HepG2 (cell line): ENCODE measurements around the gene NAXD. TPM values are rescaled to one million over a fixed set of nuclear protein-coding genes. Genes with fewer than 3 reads are reported as not detected.

Source experiments
- ATAC-seq: fragments of 200-7000 bp; cut with Tn5 transposase; 3 replicates; pipeline ENCODE4 v1.9.1; 2020; ENCODE audit warnings: mild to moderate bottlenecking, moderate library complexity
- BruUV-seq: library from RNA; stranded (reverse); fragments of 400-500 nt; replicated peaks from 2 replicates; lab custom pipeline; 2021; lab: Mats Ljungman, UMichigan
- CTCF ChIA-PET: fragments of 300-600 bp; formaldehyde crosslinking; extraction: SDS; loops from one replicate; lab custom pipeline; 2021; ENCODE audit warnings: low total read pairs, inconsistent platforms, low intra/inter-chr PET ratio; lab: Yijun Ruan, JAX
- POLR2A ChIA-PET: fragments of 350-600 bp; sonication (Branson Sonifier 250); formaldehyde crosslinking; loops from one replicate; lab custom pipeline; 2020; ENCODE audit warnings: antibody characterized with exemption, inconsistent platforms; lab: Yijun Ruan, JAX
- DNase-seq: peaks from one replicate; pipeline ENCODE4 v3.0.0-alpha.2; 2015; ENCODE audit warnings: low spot score
- FAIRE-seq: peaks from 3 replicates; lab custom pipeline; 2011; peaks lifted over from hg19 to GRCh38; lab: Jason Lieb, UNC
- H2AFZ ChIP-seq: one replicate; pipeline ENCODE4 v1.6.1; 2011; ENCODE audit warnings: low read length, inconsistent platforms
- H3K27ac ChIP-seq: fragments of 300-600 bp; 3 replicates; pipeline ENCODE4 v1.8.0; 2011; ENCODE audit warnings: mixed run types, mild to moderate bottlenecking, mixed read lengths, low read length, inconsistent platforms; ENCODE audit not compliant: insufficient read depth; ENCODE audit errors: extremely low read length
- H3K27me3 ChIP-seq, 2 experiments: fragments of 200-600 bp in 1 of 2; 2 replicates in 1 of 2; 3 replicates in 1 of 2; pipeline versions ENCODE4 v1.6.0 to v1.8.0; 2011; ENCODE audit warnings: low read length in 2 of 2, mild to moderate bottlenecking in 2 of 2, moderate library complexity in 2 of 2, inconsistent platforms in 1 of 2; ENCODE audit not compliant: insufficient read depth in 2 of 2, control insufficient read depth in 1 of 2
- H3K36me3 ChIP-seq, 2 experiments: fragments of 200-600 bp in 1 of 2; replicated peaks in 1 of 2; 2 replicates in 1 of 2; 3 replicates in 1 of 2; pipeline versions ENCODE4 v1.5.1 to v1.8.0; 2011; ENCODE audit warnings: low read length in 2 of 2, inconsistent platforms in 1 of 2; ENCODE audit not compliant: insufficient read depth in 2 of 2, control insufficient read depth in 1 of 2
- H3K4me1 ChIP-seq: 2 replicates; pipeline ENCODE4 v1.5.1; 2012; ENCODE audit warnings: low read length, inconsistent platforms; ENCODE audit not compliant: insufficient read depth
- H3K4me2 ChIP-seq: 2 replicates; pipeline ENCODE4 v1.6.0; 2011; ENCODE audit warnings: low read depth, low read length, inconsistent platforms
- H3K4me3 ChIP-seq, 3 experiments: fragments of 200-600 bp in 1 of 3; sonication (generic), shearing (Covaris generic) in 1 of 3; replicated peaks in 1 of 3; 2 replicates each; pipeline ENCODE4 v1.5.1; 2011 to 2016; ENCODE audit warnings: low read length in 3 of 3, inconsistent platforms in 2 of 3, low read depth in 2 of 3, mild to moderate bottlenecking in 2 of 3, control low read depth in 1 of 3, mixed read lengths in 1 of 3; ENCODE audit not compliant: insufficient read depth in 1 of 3
- H3K79me2 ChIP-seq: one replicate; pipeline ENCODE4 v1.6.1; 2011; ENCODE audit warnings: low read length, inconsistent platforms; ENCODE audit not compliant: insufficient read depth
- H3K9ac ChIP-seq: 2 replicates; pipeline ENCODE4 v1.6.0; 2011; ENCODE audit warnings: mild to moderate bottlenecking, low read depth, low read length, inconsistent platforms; ENCODE audit not compliant: insufficient read depth
- H3K9me3 ChIP-seq: 2 replicates; pipeline ENCODE4 v1.5.1; 2012; ENCODE audit warnings: mild to moderate bottlenecking, low read length
- H4K20me1 ChIP-seq: 2 replicates; pipeline ENCODE4 v1.6.0; 2011; ENCODE audit warnings: inconsistent platforms, mild to moderate bottlenecking, low read length, moderate library complexity; ENCODE audit not compliant: insufficient read depth
- HNF4A ChIP-seq: sonication (generic); formaldehyde crosslinking; IDR thresholded peaks from 2 replicates; pipeline ENCODE4 v1.4.0; 2020; ENCODE audit warnings: missing genetic modification reagents
- HNF4G ChIP-seq, 2 experiments: sonication (generic) in 1 of 2; formaldehyde crosslinking in 1 of 2; IDR thresholded peaks; 2 replicates each; pipeline versions ENCODE4 v1.4.0 to v1.6.1; 2011 to 2020; ENCODE audit warnings: borderline replicate concordance in 2 of 2, low read depth in 2 of 2, mild to moderate bottlenecking in 2 of 2, low read length in 1 of 2, missing genetic modification reagents in 1 of 2, moderate library complexity in 1 of 2
- MAFF ChIP-seq: IDR thresholded peaks from 2 replicates; pipeline ENCODE4 v1.6.1; 2011; ENCODE audit warnings: low read depth, low read length, improper control_type of control experiment
- NR2F6 ChIP-seq, 2 experiments: IDR thresholded peaks; 2 replicates each; pipeline ENCODE4 v1.6.1; 2016; ENCODE audit warnings: antibody characterized with exemption in 1 of 2, mild to moderate bottlenecking in 1 of 2
- ZNF3 ChIP-seq: IDR thresholded peaks from 2 replicates; pipeline ENCODE4 v1.7.0; 2017; ENCODE audit warnings: inconsistent platforms
- ZNF652 ChIP-seq: IDR thresholded peaks from 2 replicates; pipeline ENCODE4 v1.6.1; 2016; ENCODE audit warnings: low read depth, borderline replicate concordance
- ZSCAN29 ChIP-seq: sonication (generic); formaldehyde crosslinking; conservative IDR thresholded peaks from 2 replicates; pipeline ENCODE4 v1.4.0; 2020; ENCODE audit warnings: mild to moderate bottlenecking, missing genetic modification reagents
- WGBS: methylation state at CpG from one replicate; pipeline ENCODE4 v1.1.6; 2017; ENCODE audit warnings: low lambda C conversion rate; 5-methylcytosine and 5-hydroxymethylcytosine counted together
- in situ Hi-C: cut with HindIII; loops from 2 replicates; pipeline ENCODE4 v1.10.0; 2017; ENCODE audit warnings: low pct_unique_long_range_greater_than_20kb; ENCODE audit not compliant: extremely low pct_ligation_motif_present
- intact Hi-C: fragments of 100-400 bp; cut with micrococcal nuclease; formaldehyde crosslinking; loops from one replicate; pipeline ENCODE4 v1.10.0; 2022; ENCODE audit not compliant: unreplicated experiment
- polyA plus RNA-seq, 8 experiments: library from polyadenylated mRNA; depleted of rRNA in 3 of 8; stranded (reverse) in 7 of 8; unstranded in 1 of 8; fragments of >200 nt; fragmentation: Illumina TruSeq in 4 of 8; extraction: Trizol in 4 of 8; gene quantifications; 2 replicates each; pipeline versions ENCODE4 v1.2.1 to v1.2.3, GENCODE V29; 2011 to 2016; ENCODE audit warnings: low read depth in 4 of 8, missing spikeins in 1 of 8, mixed read lengths in 1 of 8; ENCODE audit not compliant: insufficient read depth in 1 of 8
- total RNA-seq, 5 experiments: library from RNA; depleted of rRNA; stranded (reverse); fragments of >200 nt; fragmentation: Illumina TruSeq; extraction: Trizol; gene quantifications; 2 replicates each; pipeline ENCODE4 v1.2.3, GENCODE V29; 2016; ENCODE audit warnings: low read depth in 1 of 5
- TF ChIP-seq, protein P1 (sequence below): sonication (generic); formaldehyde crosslinking; IDR thresholded peaks from 2 replicates; pipeline ENCODE4 v1.5.0; 2020; ENCODE audit warnings: missing genetic modification reagents, mild to moderate bottlenecking, borderline replicate concordance

NAXD gene
- total and polyA plus RNA-seq, 2 of the 13 experiments (the other 11 are each of a cell fraction or from before 2014, with no cell fraction given): 19.0 to 23.2 TPM

DNA sequence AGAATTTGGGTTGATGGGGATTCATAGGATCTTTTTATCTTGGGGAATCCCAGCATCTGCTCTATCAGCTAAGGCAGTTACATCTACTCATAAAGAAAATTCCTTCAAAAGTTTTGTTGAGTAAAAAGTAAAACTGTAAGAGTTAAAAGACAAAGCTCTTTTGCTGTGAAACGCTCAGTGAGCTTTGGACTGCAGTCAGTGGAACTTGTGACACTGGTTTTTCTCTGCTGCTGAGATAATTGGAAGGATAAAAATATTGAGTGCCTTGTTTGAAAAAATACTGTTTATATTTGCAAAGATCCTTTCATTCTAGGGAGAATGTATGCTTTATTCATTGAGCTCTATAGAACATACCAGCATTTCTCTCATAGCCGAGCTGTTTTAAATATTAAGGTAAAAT is 5.3 kb downstream of the NAXD start:
- no peak overlapping the region for H2AFZ ChIP-seq
- FAIRE-seq (no peak), DNase-seq (no peak), ATAC-seq (no peak)
- H3K36me3 ChIP-seq: peaks cover 10 to 31% of the 10 kb centered on the region in 2 experiments; a peak in 4 of 5 replicates
- H4K20me1 ChIP-seq: peaks cover 44% of the 10 kb centered on the region
- peaks cover 91% of the 10 kb centered on the region for H3K79me2 ChIP-seq
- no peak overlapping the region for H3K4me3 ChIP-seq
- CTCF ChIA-PET: no interaction called here
- H3K9ac ChIP-seq: no peak overlapping the region
- in situ Hi-C loops (no loop called here), intact Hi-C loops (no loop called here)
- WGBS: 39% methylated on average over 2 of the region's 2 CpGs
- BruUV-seq: no TSS peak
- H3K27ac ChIP-seq: no peak overlapping the region
- peak overlapping the region; percentile 4; the same call in 1 of the 2 replicates for H3K4me2 ChIP-seq
- TF ChIP-seq, protein P1, sequence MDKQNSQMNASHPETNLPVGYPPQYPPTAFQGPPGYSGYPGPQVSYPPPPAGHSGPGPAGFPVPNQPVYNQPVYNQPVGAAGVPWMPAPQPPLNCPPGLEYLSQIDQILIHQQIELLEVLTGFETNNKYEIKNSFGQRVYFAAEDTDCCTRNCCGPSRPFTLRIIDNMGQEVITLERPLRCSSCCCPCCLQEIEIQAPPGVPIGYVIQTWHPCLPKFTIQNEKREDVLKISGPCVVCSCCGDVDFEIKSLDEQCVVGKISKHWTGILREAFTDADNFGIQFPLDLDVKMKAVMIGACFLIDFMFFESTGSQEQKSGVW (CRISPR knock-in tag): no peak
- TF ChIP-seq ZNF3 (CRISPR knock-in tag) (peak; percentile 55; the same call in 1 of the 2 replicates), NR2F6 (IDR thresholded peaks at IDR 0.05) (no peak), NR2F6 (CRISPR knock-in tag; IDR thresholded peaks at IDR 0.05) (no peak), HNF4G (IDR thresholded peaks at IDR 0.05; ENCODE audit: borderline replicate concordance, low read depth, low read length) (0 out of 2 replicates have a peak, but pooled peaks have one; percentile 41), HNF4G (CRISPR knock-in tag; IDR thresholded peaks at IDR 0.05; ENCODE audit: borderline replicate concordance, low read depth) (no peak), ZNF652 (CRISPR knock-in tag) (peak; percentile 64; the same call in 1 of the 2 replicates), ZSCAN29 (CRISPR knock-in tag) (no peak), MAFF (no peak), HNF4A (CRISPR knock-in tag) (peak; percentile 66; the same call in 1 of the 2 replicates)
- POLR2A ChIA-PET: interaction anchor here (0.7 to 1.9 kb wide), 2 partner anchors 95 to 1423 kb away, joined by 3 to 6 read pairs; no protein-coding TSS in a partner anchor
- H3K9me3 ChIP-seq: no peaks in the 10 kb centered on the region
- H3K4me1 ChIP-seq: peaks cover 52% of the 10 kb centered on the region
- H3K27me3 ChIP-seq: no peaks in the 10 kb centered on the region
